ENCODE measurements around the gene IL31.

The IL31 gene

DNA sequence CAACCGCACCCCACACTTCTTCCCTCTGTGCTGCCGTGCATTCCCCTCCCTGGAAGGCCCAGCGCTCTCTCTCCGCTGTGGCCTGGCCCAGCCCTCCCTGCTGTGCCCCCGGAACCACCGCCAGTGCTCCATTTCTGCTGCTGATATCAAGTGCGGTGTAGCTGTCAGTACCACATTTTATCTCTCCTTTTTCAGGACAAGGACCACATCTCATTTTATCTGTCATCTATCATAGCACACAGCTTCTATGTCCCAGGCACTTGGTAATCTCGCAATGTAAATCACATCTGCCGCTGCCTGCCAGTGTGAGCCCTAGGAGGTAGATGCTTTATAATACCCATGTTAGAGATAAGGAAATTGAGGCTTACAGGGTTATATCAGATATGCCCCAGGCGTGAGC, 18.3 kb downstream of the IL31 start:
- Mint-ChIP-seq H3K27me3 (ENCODE audit: low read depth) (peaks cover 5% of the 10 kb centered on the region), H3K9me3 (no peaks in the 10 kb centered on the region), H3K4me3 (no peak overlapping the region), H3K27ac (no peak overlapping the region), H3K4me1 (ENCODE audit: low read depth) (no peaks in the 10 kb centered on the region), H3K36me3 (ENCODE audit: low read depth) (no peaks in the 10 kb centered on the region)
- no peak for DNase-seq (ENCODE audit: low spot score)

DNA sequence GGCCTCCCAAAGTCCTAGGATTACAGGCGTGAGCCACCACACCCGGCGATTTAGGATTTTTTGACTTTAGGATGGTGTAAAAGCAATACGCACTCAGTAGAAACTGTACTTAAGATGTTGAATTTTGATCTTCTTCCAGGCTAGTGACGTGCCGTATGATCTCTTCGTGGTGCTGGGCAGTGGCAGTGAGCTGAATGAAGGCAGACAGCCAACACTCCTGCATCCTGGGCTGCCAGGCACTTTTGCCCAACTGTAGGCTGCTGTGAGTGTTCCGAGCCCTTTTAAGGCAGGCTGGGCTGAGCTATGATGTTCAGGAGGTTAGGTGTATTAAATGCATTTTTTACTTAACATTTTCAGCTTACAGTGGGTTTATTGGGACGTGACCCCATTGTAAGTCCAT, 21.3 kb downstream of the IL31 start:
- H3K36me3 Mint-ChIP-seq (ENCODE audit: low read depth) = no peaks in the 10 kb centered on the region
- no peak overlapping the region for H3K27ac Mint-ChIP-seq
- no peaks in the 10 kb centered on the region for H3K9me3 Mint-ChIP-seq
- peaks cover 3% of the 10 kb centered on the region for H3K4me1 Mint-ChIP-seq (ENCODE audit: low read depth)
- peaks cover 5% of the 10 kb centered on the region for H3K27me3 Mint-ChIP-seq (ENCODE audit: low read depth)
- DNase-seq (ENCODE audit: low spot score) = no peak
- no peak overlapping the region for H3K4me3 Mint-ChIP-seq

DNA sequence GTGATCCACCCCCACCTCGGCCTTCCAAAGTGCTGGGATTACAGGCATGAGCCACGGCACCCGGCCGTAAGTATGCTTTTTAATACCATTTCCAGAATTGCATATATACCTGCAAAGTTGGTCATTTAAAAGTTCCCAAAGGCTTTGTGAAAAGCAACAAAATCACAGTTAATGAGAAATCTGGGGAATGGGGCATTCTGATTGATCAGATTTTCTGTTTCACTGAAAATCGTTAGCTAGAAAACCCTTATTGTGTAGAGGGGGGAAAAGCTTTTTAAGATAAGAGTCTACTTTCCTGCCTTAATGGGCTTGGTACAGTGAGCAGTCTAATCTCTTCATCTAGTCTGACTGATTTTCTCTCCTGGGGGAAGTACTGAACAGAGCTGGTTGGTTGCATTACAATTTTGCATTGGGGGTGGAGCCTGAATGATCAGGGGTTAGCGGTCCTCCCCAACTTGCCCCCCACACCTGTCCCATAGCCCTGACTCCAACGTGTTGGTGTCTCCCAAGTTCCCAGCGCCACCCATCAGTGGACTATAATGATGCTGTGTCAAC, 23.8 kb downstream of the IL31 start:
- Mint-ChIP-seq H3K4me3 (no peak overlapping the region), H3K36me3 (ENCODE audit: low read depth) (no peaks in the 10 kb centered on the region)

DNA sequence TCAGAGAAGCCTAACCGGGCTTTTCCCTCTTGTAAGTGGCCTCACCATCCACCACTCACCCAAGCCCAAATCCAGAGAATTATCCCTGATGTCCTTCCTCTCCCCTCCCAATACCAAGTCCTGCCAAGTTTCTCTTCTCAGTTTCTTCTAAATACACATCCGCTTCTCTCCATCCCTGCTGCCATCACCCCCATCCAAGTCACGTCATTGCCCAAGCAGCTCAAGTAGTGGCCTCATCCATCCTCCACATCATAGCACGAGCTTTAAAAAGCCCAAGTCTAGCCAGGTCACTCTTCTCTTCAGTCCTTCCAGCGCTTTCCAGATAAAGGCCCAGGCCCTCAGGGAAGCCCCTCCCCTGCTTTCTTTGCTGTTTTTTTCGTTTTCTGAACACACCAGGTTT, 25.4 kb downstream of the IL31 start:
- H3K4me3 Mint-ChIP-seq = no peak overlapping the region
- DNase-seq (ENCODE audit: low spot score) = no peak
- peaks cover 3% of the 10 kb centered on the region for H3K4me1 Mint-ChIP-seq (ENCODE audit: low read depth)
- H3K9me3 Mint-ChIP-seq = no peaks in the 10 kb centered on the region
- no peaks in the 10 kb centered on the region for H3K36me3 Mint-ChIP-seq (ENCODE audit: low read depth)
- H3K27me3 Mint-ChIP-seq (ENCODE audit: low read depth) = peaks cover 5% of the 10 kb centered on the region
- H3K27ac Mint-ChIP-seq = no peak overlapping the region

More for the DNA sequence above, 23.8 kb downstream of the IL31 start:
- Mint-ChIP-seq H3K9me3 (no peaks in the 10 kb centered on the region), H3K4me1 (ENCODE audit: low read depth) (peaks cover 3% of the 10 kb centered on the region), H3K27me3 (ENCODE audit: low read depth) (peaks cover 5% of the 10 kb centered on the region), H3K27ac (no peak overlapping the region)
- DNase-seq (ENCODE audit: low spot score) = no peak

DNA sequence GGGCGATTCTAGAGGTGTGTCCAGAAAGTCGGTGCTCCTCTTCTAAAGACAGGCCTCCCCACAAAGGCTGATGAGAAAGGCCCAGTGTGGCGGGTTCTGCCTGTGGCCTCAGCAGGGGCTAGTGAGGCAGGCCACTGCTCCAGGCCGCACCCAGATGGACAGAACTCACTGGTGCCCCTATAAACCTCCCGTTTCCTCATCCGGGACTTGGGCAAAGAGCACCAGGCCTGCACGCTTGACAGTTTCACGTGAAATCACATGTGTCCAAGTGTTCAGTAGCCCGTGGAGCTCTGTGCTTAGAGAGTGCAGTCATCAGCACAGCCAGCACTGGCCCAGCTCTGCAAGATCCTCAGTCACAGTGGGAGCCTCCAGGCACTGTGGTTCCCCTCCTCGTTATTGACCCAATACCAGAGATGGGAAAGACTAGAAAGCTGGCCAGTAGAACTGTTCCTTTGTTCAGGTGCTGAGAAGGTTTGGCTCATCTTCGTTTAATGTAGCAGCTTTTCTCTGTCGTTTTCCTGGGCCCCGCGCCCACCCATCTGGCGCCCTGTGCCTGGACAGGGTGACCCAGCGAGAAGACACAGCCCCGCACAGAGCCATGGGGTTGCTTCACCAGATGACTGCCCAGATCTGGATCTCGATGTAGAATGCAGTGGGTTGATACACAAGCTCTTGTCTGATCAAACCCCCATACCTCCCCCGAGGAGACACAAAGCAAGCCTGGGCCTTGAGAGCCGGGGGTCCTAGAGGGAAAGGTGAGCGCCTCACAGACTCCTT, 26.3 kb downstream of the IL31 start:
- Mint-ChIP-seq H3K4me1 (ENCODE audit: low read depth) (peaks cover 3% of the 10 kb centered on the region), H3K36me3 (ENCODE audit: low read depth) (no peaks in the 10 kb centered on the region), H3K27me3 (ENCODE audit: low read depth) (peaks cover 3% of the 10 kb centered on the region), H3K27ac (no peak overlapping the region), H3K9me3 (no peaks in the 10 kb centered on the region), H3K4me3 (no peak overlapping the region)
- no peak for DNase-seq (ENCODE audit: low spot score)

DNA sequence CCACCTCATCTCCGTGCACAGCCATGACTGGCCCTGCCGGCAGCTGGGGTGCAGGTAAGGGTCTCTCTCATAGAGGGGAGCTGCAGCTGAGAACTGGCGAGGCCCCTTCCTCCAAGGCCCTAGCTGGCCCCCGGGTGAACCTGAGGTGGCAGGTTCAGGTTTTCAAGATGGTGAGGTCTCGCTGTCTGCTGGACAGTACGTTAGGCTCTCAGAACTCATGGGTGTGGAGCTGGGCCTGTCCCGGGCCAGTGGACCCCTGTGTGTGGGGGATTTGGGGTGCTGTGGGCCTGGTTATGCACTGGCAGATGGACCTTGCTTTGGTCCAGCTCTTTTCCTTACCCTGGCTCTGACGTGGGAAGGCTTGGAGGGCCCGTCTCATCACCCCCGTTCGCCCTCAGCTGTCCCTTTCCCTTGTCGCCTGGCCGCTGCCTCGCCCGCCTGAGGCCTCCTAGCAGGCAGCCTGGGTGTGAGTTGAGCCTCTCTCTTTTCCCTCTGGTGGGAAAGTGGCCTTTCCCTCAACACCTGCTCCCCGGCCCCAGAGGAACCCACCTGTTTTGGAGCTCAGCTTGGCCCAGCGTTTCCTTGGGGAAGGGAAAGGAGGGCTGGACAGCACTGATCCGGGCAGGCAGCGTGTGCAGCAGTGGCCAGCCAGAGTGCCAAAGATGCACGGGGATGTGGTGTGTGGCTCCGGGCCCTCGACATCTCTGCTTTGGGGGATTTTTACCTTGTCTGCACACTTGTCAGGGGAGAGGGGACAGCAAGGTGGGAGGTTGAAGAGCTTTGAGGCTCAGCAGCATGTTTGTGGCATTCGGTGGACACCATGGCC, 28.3 kb downstream of the IL31 start:
- Mint-ChIP-seq H3K27me3 (ENCODE audit: low read depth) (no peaks in the 10 kb centered on the region), H3K9me3 (no peaks in the 10 kb centered on the region), H3K4me3 (no peak overlapping the region), H3K36me3 (ENCODE audit: low read depth) (no peaks in the 10 kb centered on the region), H3K27ac (no peak overlapping the region), H3K4me1 (ENCODE audit: low read depth) (peaks cover 3% of the 10 kb centered on the region)
- no peak for DNase-seq (ENCODE audit: low spot score)

DNA sequence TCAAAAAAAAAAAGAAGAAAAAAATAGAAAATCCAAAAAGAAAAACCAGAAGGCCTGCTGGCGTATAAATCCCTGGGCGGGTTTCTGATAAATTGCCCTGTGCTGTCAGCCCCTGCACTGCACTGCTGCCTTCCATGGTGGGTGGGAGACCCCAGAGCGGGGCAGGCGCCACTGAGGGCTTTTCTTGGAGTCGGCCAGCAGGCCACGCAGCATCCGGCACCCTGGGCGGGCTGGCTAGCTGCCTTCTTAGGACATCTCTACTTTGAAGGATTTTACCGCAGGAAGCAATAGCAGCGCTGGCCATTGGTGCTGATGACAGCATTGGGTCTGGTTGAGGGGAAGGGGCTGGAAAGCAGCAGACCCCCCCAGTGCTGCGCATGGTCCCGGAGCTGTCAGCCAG, 29.1 kb downstream of the IL31 start:
- DNase-seq (ENCODE audit: low spot score) = no peak
- Mint-ChIP-seq H3K27me3 (ENCODE audit: low read depth) (no peaks in the 10 kb centered on the region), H3K4me3 (no peak overlapping the region), H3K27ac (no peak overlapping the region), H3K36me3 (ENCODE audit: low read depth) (no peaks in the 10 kb centered on the region), H3K9me3 (no peaks in the 10 kb centered on the region), H3K4me1 (ENCODE audit: low read depth) (no peaks in the 10 kb centered on the region)

DNA sequence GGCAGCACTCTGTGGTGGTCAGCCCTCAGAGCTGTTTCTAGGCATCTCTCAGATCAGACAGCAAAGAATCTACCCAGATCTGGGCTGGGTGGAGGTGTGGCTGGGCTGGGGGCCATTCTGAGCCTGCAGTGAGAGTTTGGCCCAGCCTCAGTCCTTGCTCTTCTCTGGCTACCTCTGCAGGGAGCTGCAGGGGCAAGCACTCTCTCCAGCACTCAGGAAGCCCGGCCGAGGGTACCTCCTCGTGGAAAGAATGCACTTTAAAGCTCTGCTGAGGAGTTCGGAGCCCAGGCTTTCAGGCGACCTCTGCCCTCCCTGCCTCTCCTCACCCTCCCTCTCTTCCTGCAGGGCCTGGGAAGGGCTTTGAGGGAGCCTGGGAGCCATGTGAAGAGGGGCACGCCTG, 31.2 kb downstream of the IL31 start:
- Mint-ChIP-seq H3K27ac (no peak overlapping the region), H3K27me3 (ENCODE audit: low read depth) (no peaks in the 10 kb centered on the region)

DNA sequence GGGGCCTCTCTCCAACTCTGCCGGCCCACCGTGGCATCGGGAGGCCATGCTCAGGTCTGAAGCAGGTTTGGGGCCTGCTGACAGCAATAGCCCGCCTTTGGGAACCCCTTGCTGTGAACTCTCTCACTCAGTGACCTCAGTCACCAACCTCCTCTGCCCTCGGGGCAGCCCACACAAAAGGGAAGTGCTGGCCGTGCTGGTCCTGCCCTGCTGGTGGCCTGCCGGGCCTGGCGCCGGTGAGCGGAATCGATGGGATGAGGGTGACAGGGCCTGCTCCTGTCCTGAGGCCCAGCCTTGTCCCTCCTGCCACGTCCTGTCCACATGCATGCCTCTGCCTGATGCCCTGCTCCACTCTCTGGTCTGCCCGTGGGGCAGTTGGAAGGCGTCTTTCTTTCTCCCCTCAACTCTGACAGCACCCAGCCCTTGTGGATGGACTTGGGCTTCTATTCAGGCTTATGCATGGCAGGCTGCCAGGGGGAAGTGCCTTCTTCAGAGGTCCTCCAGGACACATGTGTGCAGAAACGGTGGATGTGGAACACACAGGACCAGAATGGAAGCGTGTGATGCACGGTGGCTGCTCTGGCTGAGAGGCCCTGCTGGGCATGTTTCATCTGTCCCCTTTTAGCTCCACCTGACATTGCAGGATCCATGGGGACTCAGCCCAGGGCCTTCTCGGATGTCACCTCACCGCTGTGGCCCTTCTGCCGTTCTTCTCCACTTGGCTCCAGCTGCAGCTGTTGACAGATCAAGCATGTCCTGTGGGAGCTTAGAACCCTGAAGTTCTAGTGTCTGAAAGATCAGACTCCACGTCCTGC, 31.9 kb downstream of the IL31 start:
- no peak overlapping the region for H3K4me3 Mint-ChIP-seq
- peaks cover 1% of the 10 kb centered on the region for H3K36me3 Mint-ChIP-seq (ENCODE audit: low read depth)
- no peaks in the 10 kb centered on the region for H3K27me3 Mint-ChIP-seq (ENCODE audit: low read depth)
- H3K27ac Mint-ChIP-seq = no peak overlapping the region
- no peaks in the 10 kb centered on the region for H3K4me1 Mint-ChIP-seq (ENCODE audit: low read depth)
- no peak for DNase-seq (ENCODE audit: low spot score)
- no peaks in the 10 kb centered on the region for H3K9me3 Mint-ChIP-seq

More for the DNA sequence above, 31.2 kb downstream of the IL31 start:
- peaks cover 1% of the 10 kb centered on the region for H3K36me3 Mint-ChIP-seq (ENCODE audit: low read depth)
- no peaks in the 10 kb centered on the region for H3K9me3 Mint-ChIP-seq
- H3K4me1 Mint-ChIP-seq (ENCODE audit: low read depth) = no peaks in the 10 kb centered on the region
- DNase-seq (ENCODE audit: low spot score) = no peak
- H3K4me3 Mint-ChIP-seq = no peak overlapping the region

DNA sequence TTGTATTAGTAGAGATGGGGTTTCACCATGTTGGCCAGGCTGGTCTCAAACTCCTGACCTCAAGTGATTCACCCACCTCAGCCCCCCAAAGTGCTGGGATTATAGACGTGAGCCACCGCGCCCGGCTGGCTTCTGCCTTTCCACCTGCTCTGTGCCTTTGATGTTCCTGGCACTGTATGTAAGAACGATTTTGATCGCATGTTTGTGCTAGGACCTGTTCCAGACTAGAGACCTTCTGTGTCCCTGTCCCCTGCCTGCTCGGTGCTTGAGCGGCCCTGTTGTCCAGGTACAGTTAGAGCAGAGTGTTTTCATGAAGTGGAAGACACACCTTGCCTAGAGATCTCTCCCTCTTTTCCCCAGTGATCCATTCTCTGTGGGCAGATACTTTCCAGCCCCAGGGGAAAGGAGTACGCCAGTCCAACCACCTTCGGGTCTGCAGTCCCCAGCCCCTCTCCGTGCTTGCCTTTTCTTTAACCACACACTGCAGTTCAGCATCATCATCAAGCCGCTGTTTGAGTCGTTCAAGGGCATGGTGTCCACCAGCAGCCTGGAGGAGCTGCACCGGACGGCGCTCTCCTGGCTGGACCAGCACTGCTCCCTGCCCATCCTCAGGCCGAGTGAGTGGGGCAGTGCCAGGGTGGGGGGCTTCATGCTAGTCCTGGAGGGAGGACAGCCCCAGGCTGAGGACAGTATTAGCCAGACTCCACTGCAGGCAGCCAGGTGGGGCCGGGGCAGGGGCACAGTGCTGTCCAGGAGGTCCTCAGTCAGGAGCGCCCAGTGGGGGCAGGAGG, 33.4 kb downstream of the IL31 start:
- no peaks in the 10 kb centered on the region for H3K4me1 Mint-ChIP-seq (ENCODE audit: low read depth)
- H3K4me3 Mint-ChIP-seq = no peak overlapping the region
- no peak overlapping the region for H3K27ac Mint-ChIP-seq
- no peak for DNase-seq (ENCODE audit: low spot score)
- H3K36me3 Mint-ChIP-seq (ENCODE audit: low read depth) = peaks cover 1% of the 10 kb centered on the region
- H3K27me3 Mint-ChIP-seq (ENCODE audit: low read depth) = no peaks in the 10 kb centered on the region
- H3K9me3 Mint-ChIP-seq = no peaks in the 10 kb centered on the region

DNA sequence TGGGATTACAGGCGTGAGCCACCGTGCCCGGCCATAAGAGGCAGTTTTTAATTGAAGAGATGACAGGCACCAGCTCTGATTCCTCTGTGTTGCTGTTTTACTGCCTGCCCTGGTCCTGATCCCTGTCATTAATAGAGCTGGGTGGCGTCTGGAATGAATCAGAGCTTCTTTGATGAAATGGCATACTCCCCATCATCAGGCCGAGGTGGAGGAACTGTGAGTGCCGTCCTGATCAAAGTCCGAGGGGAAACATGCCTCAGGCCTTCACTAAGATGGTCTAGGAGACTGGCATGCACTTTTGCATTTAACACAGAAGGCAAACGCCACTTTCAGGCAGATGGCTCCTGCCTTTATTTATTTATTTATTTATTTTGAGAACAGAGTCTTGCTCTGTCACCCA, 34.1 kb downstream of the IL31 start:
- Mint-ChIP-seq H3K36me3 (ENCODE audit: low read depth) (peaks cover 6% of the 10 kb centered on the region), H3K27me3 (ENCODE audit: low read depth) (no peaks in the 10 kb centered on the region), H3K4me1 (ENCODE audit: low read depth) (no peaks in the 10 kb centered on the region), H3K9me3 (no peaks in the 10 kb centered on the region), H3K27ac (no peak overlapping the region), H3K4me3 (no peak overlapping the region)
- DNase-seq (ENCODE audit: low spot score) = no peak

DNA sequence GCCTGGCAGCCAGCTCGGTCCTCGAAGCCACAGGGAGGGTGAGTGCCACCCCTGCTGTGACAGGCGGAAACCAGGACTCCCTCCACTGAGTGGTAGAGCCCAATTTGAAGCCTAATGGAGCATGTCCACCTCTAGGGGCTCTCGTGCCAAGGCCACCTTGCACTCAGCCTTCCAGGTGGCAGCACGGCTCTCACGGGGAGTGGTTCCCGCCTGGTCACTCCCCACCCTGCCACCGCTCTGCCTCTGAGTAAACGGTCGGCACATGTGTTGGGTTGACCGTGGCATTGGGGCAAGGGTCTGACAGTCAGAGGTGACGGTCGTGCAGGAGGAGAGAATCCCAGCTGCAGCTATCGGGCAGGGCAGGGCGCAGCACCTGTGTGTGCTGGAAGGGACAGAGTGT, 34.8 kb downstream of the IL31 start:
- H3K9me3 Mint-ChIP-seq = no peaks in the 10 kb centered on the region
- DNase-seq (ENCODE audit: low spot score) = no peak
- peaks cover 6% of the 10 kb centered on the region for H3K36me3 Mint-ChIP-seq (ENCODE audit: low read depth)
- H3K27ac Mint-ChIP-seq = no peak overlapping the region
- H3K27me3 Mint-ChIP-seq (ENCODE audit: low read depth) = no peaks in the 10 kb centered on the region
- no peak overlapping the region for H3K4me3 Mint-ChIP-seq
- H3K4me1 Mint-ChIP-seq (ENCODE audit: low read depth) = no peaks in the 10 kb centered on the region

DNA sequence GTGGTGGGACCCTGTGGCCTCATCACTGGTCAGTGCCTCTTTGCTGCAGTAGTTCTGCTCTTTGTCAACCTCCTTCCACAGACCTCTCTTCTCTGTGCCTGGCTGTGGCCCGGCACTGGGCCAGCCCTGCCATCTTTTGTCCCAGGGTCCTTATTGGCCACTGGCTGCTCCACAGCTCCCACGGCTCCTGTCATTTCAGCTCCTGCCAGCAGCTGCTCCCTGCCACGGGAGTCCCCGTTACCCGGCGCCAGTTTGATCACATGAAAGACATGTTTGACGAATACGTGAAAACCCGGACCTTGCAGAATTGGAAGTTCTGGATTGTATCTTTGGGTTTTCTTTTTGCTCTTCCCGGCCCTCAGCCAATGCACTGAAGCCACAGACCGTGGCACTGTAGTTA, 35.4 kb downstream of the IL31 start:
- no peaks in the 10 kb centered on the region for H3K4me1 Mint-ChIP-seq (ENCODE audit: low read depth)
- no peak overlapping the region for H3K27ac Mint-ChIP-seq
- H3K9me3 Mint-ChIP-seq = no peaks in the 10 kb centered on the region
- DNase-seq (ENCODE audit: low spot score) = no peak
- H3K4me3 Mint-ChIP-seq = no peak overlapping the region
- no peaks in the 10 kb centered on the region for H3K27me3 Mint-ChIP-seq (ENCODE audit: low read depth)
- H3K36me3 Mint-ChIP-seq (ENCODE audit: low read depth) = peaks cover 9% of the 10 kb centered on the region
